Non-pigmented ciliary epithelial cell (primary cell): ENCODE measurements around the gene KLHL17.

Experiments used
- DNase-seq: peaks from one replicate; pipeline ENCODE4 v3.0.0-alpha.2; 2010; ENCODE audit warnings: low read depth

Gene KLHL17

DNA sequence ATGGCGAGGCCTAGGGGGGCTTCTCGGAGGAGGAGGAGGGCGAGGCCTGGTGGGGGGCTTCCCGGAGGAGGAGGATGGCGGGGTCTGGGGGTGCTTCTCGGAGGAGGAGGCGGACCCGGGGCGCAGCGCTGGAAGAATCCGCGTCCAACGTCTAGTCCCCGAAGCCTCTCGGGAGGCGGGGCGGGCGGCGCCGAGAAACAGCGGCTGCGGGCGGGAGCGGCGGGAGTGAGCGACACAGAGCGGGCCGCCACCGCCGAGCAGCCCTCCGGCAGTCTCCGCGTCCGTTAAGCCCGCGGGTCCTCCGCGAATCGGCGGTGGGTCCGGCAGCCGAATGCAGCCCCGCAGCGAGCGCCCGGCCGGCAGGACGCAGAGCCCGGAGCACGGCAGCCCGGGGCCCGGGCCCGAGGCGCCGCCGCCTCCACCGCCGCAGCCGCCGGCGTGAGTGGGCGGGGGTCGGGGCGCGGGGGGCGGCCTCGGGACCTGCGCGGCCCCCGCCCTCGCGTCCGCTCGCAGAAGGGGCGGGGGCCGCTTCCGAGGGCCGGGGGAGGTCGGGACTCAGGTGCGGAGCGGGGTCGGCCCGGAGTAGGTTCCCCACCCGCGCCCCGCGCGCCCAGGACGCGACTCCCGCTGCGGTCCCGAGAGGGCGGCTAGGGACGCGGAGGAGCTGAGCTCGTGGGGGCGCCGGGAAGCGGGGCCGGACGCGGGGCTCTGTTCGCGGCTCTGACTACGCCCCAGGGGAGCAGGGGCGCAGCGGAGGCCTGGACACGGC is at the start of gene KLHL17:
Gene KLHL17, plus strand, starts transcription at position 222 of the 769 bp plus-strand sequence. Its CDS starts 110 bp downstream, at position 332.
- no peak for DNase-seq

- DNase-seq = no peak
Measured at GRCh38 chr1:910881-911721, 49.3 kb upstream of the KLHL17 start.

GRCh38 chr1:911875-912739 is 48.3 kb upstream of the KLHL17 start:
- no peak for DNase-seq

DNA sequence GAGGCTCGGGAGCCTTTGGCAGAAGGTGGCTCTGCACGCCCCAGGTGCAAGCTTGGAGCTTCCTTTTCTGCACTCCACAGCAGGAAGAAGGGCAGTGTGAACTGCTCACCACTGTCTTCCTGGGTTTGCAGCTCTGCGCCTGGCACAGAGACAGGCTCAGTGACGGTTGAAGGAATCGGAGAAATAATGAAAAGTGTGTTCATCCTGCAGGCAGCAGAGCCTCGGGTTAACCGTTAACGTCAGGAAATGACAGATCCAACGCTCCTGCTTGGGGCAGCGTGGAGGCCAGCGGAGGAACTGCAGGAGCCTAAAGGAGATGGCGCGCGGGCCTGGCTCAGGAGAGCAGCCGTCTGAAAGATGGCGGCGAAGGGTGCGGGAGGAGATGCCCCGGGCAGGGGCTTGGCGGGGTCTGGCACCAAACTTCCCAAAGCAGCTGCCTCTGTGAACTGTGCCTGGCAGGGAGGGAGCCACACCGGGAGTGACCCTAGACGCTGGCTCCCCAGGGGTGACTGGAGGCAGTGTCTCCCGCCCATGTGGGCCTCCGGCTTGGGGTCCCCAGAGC is 47.6 kb upstream of the KLHL17 start:
- no peak for DNase-seq

DNA sequence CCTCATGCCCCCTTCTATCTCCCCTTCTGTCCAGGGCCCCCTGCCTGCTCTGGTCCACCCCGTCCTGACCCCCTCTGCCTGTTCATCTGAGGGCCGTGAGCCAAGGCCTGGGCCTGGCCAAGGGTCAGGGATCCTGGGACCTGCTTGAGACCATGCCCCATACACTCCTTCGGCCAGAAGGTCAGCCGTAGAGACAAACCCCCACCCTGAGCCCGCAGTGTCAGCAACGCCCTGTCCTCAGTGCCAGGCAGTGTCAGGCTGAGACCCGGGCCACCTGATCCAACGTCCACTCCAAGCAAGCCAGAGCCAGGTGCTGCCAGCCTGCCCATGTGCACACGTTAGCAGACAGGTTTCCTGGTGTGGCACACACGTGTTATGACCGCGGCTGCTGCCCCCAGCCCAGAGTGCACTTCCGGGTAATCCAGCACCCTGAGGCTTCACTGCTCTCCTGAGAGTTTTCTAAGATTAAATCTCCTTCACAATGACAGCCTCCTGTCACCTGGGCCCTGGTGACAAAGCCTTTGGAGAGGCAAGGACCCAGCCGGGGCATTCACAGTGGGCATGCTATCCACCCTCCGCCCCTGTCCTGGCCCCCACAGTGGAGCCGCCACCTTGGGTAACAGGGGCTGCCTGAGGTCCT is 46.8 kb upstream of the KLHL17 start:
- no peak for DNase-seq

DNA sequence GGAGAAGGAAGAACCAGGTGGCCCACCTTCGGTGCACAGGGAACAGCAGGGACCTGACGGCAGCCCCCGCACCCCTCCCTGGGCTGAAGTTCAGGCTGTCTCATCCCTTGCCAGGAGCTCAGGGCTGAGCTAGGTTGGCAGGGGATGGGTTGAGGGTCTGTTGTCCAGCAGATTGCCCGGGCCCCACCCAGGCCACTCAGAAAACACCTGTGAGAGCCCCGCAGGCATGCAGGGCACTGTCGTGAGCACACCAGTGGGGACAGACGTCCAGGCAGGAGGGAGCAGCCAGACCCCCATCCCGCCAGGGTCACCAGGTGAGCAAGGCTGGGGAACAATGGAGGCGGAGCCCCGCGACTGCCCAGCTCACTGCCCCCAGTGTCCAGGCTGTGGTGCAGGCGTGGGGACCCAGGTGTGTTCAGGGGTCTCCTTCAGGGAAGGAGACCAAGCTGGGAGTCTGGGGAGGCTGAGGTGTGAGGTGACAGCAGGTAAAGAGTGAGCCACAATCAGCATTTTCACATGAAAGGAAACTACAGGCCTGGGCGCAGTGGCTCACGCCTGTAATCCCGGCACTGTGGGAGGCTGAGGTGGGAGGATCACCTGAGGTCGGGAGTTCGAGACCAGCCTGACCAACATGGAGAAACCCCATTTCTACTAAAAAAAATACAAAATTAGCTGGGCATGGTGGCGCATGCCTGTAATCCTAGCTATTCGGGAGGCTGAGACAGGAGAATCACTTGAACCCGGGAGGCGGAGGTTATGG is 46.1 kb upstream of the KLHL17 start:
- no peak for DNase-seq

GRCh38 chr1:914891-915280 is 45.5 kb upstream of the KLHL17 start:
- DNase-seq = no peak

DNA sequence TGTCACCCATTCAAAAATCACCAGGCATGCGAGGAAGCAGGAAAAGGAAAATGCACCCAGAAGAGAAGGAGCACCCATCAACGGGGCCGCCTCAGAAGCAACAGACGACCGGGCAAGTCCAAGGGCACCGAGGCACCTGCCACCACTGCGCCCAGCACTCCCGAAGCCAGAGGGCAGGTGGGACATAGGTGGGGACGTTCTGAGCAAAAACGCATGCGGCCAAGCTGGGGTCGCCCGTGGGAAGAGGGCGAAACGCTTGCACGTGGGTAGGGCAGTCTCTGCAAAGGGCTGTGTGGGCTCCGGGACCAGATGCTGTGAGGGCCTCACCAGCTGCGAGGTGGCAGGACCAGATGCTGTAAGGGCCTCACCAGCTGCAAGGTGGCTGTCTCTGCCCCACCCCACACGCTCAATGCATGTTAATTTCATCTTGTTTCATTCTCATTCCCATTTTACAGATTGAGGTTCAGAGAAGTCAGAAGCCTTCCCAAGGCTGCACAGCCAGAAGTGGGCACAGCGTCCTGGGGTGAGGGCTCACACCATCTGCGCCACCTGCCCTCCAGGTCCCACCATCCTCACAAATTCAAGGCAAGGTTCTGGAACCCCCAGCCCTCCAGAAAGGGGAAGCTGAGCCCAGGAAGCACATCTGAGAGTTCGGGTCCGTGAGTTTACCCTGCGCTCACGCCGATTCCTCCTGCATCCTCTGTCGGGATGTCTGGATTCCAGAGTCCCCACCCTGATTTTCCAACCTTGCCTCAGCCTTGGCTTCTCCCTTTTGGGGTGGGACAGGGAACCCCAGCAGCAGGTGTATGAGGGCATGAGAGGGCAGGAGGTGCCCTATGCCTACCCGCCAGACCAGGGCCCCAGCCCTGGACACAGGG is 44.9 kb upstream of the KLHL17 start:
- no peak for DNase-seq

DNA sequence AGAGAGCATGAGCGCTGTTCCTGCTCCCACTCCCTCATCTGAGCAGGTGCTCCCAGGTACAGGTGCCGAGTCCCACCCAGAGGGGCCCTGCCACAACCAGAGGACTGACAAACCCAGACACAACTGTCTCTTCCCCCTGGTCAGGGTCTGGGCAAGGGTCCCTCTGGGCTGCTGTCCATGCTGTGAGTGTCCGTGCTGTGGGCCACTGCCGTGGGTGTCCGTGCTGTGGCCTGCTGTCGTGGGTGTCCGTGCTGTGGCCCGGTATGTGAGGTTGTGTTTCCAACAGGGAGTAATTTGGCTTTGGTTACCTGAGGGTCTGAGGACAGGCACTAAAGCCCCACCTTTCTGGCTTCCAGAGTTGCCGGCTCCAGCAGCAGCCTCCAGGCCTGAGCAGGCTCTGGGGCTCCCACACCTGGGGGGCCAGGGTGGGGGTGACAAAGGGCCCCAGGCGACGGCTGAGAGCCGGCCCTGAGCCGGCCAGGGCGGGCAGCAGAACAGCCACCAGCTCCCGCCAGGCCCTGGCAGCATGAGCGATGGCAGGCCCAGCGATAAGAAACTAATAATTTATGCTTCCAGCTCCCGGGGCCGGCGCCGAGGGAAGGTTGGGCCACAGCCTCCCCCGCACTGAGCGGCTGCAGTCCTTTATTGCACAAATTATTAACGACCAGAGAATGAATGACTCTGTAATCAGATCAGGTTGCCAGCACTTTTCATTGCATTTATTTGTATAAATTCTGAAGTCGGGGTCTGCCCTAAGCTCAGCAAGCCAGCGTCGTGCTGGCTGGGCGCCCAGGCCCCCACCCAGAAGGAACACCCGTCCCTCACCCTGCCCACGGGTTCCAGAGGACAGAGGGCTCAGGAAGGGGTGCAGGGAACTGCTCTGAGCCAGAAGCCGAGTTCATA is 44.0 kb upstream of the KLHL17 start:
- DNase-seq = no peak

GRCh38 chr1:917076-917459 is 43.3 kb upstream of the KLHL17 start:
- DNase-seq = no peak

DNA sequence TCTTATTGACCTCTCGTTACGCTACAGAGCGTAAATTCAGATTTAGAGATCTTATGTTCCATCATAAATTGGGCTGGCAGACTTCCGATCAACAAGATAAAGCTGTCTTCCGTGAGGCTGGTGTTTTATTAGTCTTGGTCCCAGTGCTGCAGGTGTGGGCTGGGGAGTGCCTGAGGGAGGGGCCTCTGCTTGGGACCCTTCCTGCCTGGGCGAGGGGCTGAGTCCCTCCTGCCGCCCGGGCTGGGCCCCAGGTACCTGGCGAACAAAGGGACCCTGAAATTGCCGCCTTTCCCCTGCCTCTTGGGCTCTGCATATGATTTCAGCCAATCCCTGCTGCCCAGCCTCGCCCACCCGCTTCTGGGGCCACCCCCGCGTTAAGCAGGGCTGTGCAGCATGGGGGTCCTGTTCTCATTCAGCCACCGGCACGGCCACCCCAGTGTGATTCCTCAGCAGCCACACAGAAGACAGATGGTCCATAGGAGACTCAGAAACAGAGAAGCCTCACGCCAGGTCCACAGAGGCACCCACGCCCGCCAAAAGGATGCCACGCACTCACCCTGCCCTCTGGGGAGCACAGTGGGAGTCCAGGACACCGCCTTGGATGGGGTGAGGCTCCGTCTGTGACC is 42.8 kb upstream of the KLHL17 start:
- DNase-seq = no peak

DNA sequence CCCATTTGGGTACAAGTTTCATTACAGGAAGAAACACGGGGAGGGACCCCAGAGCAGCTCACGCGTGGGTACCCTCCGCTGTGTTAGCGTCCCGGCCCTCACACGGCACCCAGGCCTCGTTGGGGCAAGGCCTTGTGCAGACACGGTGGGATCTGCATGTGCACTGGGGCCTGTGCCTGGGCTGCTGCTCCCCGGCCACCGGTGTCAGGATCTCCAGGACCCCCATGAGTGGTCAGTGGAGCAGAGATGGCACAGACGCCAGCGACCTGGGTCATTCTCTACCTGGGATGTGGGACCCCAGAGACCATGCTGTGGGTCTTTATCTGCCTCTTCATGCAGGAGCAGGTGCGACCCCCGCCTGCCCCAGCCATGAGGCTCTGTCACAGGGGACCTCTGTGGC is 42.0 kb upstream of the KLHL17 start:
- no peak for DNase-seq

DNA sequence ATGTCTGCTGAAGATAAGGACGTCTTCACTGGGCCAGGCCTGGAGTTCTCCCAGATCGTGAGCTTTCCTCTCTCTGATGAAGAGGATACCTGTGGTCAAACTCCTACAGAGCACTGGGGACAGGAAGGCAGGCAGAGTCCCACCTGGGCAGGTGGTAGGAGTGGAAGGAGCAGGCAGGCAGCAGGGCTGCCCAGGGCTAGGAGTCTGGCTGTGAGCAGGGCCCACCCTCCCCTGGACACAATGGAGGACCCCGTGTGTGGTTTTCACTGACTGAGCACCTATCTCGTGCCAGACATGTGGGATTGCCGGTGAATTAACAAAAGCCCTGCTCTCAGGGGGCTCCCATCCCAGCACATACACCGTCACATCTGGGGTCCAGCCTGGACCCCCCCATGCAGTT is 41.5 kb upstream of the KLHL17 start:
- DNase-seq = no peak

DNA sequence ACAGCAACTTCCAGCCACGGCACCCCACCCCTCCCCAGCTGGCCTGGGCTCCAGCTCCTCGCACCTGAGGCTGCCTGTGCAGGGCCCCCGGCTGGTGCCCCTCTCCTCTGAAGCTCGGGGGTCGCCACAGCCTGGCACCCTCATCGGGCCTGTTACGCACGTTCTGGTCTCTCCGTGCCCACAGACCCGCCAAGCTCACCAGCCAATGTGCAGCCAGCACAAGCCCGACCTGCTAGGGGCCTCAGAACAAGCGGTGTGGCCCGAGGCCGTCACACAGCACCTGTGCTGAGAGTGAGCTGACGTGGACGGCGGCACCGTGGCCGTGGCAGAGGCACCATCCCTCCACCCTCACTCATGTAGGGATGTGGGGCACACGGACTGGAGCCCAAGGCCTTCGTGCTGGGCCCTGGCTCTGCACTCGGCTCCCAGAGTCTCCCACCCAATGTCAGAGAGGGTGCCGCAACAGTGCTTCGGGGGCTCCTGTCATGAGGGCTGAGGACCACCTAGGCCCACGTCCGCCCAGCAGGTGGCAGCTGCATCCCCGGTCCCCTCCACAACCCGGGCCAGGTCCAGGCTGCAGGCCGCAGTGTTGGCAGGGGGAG is 41.0 kb upstream of the KLHL17 start:
- no peak for DNase-seq

DNA sequence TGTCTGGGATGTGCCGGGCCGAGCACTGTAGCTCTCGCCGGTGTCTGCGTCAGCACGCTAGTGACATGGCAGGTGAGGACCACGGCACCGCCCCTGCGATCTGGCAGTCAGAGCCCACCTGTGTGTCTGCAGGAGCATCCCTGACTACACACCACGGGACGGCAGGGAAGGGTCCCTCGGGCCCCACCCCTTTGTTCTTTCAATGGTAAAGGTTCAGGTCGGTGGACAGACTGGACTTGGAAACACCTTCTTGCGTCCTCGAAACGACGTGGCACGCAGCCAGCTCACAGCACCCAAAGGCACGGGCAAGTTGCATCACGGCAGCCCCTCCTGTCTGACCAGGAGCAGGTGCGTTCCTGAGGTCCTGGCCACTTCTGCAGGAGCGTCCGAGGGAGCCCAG is 40.4 kb upstream of the KLHL17 start:
- no peak for DNase-seq

DNA sequence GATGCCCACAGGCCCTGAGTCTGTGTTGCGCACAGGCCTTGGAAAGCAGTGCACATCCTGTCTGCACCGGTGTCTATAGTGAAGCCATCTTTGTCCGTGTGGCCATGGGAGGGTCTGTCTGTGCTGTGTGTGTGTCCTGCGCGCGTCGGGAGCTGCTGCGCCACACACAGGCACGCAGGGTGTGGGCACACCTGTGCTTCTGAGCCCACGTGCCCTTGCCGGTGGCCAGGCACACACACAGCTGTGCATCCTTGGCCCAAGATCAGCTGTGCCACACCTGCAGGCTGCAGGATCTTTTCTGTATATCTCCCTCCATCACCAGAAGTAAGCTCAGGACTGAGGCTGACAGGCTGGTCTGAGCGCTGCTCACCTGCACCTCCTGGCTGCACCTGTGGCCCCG is 39.9 kb upstream of the KLHL17 start:
- no peak for DNase-seq

GRCh38 chr1:921011-921837 is 39.2 kb upstream of the KLHL17 start:
- no peak for DNase-seq
